Measurements from ENCODE around the gene ZBTB16.

ZBTB16 gene, protein sequence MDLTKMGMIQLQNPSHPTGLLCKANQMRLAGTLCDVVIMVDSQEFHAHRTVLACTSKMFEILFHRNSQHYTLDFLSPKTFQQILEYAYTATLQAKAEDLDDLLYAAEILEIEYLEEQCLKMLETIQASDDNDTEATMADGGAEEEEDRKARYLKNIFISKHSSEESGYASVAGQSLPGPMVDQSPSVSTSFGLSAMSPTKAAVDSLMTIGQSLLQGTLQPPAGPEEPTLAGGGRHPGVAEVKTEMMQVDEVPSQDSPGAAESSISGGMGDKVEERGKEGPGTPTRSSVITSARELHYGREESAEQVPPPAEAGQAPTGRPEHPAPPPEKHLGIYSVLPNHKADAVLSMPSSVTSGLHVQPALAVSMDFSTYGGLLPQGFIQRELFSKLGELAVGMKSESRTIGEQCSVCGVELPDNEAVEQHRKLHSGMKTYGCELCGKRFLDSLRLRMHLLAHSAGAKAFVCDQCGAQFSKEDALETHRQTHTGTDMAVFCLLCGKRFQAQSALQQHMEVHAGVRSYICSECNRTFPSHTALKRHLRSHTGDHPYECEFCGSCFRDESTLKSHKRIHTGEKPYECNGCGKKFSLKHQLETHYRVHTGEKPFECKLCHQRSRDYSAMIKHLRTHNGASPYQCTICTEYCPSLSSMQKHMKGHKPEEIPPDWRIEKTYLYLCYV

DNA sequence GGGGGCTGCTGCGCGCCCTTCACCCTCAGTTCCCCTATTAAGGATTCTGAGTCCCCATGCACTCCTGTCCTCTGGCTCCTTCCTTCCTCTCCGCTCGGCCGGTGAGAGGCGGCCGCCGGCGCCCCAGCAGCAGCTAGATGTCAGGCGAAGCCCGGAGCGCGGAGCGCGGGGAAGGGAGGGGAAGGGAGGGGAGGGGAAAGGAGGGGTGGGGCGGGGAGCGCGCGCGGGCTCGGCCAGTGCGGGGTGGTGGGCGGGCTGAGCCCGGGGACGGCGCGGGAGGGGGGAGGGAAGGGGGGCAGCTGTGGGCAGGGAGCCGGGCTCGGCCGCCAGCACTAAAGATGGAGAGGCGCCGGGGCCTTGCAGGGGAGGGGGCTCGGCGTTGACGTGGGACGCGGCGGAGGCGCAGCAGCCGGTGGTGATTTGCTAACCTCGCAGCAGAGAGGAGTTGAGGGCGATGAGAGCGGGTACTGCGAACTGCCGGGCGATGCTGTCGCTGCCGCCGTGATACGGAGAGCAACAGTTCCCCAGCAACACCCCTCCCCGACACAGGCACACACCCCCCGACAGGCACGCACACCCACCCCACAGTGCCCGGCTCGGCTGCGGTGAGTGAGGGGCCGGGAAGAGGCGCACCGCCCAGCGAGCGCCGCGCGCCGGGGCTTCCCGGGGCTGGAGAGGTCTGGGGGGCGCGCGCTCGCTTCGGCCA is at the start of gene ZBTB16:
TSS of gene ZBTB16 (plus strand) at position 434 of the 706 bp plus-strand sequence. CDS start 3,590 bp downstream, outside the sequence.
- DNase-seq: no peak

DNA sequence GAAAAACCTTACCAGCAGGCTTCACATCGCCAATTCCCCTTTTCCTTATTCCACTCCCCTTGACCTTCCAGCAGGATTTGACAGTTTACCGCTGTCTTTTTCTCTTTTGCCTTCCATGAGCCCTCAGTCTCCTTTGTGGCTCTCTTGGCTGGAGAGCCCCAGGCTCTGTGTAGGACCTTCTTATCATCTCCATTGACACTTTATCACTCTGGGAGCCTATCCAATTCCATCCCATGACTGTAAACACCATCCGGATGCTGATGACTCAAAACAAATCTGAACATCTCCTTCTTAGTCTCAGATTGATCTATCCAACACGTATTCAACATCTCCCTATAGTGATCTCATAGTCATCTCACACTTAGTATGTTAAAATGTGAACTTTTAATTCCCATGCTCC is 48.6 kb upstream of the ZBTB16 start:
- DNase-seq: no peak

DNA sequence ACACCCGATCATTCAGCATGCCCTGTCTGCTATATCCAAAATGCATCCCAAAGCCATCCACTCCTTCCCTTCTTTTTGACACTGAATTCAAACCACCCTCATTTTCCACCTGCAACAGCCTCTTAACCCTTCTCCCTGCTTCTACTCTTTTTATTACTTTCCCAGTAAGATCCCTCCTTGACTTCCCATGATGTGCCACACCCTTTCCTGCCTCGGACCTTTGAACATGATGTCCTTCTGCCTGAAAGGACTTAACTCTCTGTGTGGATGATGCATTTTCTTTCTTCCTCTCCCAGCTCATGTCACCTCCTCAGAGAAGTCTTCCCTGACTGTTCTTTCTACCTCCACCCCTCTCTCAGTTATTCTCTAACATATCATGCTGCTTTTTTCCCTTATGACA is 48.1 kb upstream of the ZBTB16 start:
- DNase-seq: no peak

DNA sequence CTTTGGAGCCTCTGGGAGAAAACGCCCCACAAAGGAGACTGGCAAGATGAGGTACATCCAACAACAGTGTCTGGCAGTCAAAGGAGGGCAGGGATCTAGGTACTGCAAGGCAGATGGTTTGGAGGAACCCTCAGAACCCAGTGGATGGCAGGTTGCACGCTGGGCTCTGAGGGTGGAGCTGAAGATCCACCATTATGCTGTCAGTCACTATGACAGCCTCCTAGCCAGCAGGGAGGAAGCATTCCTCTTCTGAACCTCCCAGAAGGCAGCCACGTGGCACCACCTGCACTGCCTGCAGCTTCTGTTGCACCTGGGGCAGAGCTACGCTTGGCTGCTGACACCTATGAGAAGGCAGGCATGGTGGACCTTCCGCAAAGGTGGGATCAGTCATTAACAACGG is 44.4 kb upstream of the ZBTB16 start:
- DNase-seq: no peak

DNA sequence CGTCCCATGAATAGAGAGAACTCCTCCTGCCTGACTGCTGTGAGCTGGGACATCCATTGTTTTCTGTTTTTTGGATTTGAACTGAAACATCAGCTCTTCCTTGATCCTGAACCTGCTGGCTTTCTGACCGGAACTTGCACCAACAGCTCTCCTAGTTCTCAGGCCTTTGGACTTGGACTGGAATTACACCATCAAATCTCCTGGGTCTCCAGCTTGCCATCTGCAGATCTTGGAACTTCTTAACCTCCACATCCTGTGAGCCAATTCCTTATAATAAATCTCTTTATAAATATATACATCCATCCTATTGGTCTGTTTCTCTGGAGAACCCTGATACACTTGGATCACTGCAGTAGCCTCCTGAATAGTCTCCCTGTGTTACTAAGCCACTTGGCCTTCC is 42.5 kb upstream of the ZBTB16 start:
- DNase-seq: no peak

DNA sequence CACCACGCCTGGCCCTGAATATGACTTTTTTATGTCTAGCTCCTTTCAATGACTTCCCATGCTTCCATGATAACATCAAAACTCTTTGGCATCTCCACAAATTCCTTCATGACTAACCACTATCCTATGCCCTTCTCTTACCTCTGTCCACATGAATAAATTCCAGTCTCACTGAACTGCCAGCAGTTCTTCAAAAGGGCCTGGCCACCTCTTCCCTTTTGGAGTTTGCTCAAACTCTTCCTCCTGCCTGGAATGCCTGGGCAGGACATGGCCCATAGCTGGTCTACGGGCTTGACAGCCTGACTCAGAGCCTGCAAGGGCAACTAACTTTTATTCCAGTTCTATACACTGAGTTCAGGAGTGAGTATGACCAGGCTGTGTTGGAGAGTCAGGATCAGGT is 41.8 kb upstream of the ZBTB16 start:
- peak; percentile 10 for DNase-seq

DNA sequence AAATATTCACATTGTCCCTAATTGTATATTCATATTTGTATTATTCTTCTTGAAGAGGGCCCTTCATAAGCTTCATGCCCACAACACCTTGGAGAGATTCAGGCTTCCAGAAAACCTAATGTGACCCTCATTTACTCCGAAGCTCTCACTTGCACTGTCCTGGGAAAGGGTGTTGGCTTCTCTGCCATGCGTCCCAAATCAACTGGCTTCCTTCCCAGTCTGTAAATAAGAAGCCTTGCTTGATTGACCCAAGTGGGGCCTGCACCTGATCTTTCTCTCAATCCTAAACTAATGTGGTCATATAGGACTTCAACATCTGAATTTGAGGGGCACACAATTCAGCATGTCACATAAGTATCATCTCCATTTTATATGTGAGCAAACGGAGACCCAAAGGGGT is 40.5 kb upstream of the ZBTB16 start:
- no peak for DNase-seq

DNA sequence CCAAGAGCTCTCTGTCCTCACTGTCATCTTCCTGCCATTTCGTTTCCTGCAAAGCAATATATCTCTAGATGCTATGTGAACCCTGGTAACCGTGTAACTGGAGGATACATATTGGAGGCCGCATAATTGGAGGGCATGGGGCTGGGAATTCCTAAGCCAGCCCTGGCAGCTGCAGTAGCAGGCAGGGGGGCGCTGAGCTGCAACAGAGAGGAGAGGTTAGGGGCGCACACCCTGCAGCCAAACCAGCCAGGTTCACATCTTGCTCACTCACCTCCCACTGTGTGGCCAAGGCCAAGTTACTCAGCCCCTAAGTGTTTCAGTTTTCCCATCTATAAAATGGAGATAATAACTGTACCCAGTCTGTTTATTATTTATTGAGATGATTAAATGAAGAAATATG is 39.9 kb upstream of the ZBTB16 start:
- DNase-seq: no peak

DNA sequence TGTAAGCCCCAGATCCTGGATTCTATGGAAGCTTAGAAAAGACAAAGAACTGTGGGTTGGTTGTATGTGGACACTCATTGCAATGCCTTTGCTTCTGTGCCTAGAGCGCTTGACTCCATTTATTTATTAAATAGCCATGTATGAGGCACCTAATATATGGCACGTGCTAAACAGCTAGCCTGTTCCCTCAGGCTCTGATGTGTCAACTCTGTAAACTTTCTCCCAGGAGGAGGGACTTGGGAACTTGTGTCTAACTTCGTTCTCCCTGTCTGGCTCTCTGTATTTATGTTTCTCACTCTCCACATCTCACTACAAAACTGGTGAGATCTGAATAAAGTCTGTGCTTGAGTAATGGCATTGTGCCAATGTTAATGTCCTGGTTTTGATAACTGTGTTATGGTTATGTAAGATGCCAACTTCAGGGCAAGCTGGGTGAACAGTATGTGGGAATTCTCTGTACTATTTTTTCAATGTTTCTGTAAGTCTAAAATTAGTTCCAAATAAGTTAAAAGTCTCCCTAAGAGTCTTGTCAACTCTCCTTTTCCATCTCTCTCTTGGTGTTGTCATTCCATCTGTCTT is 34.1 kb upstream of the ZBTB16 start:
- no peak for DNase-seq

DNA sequence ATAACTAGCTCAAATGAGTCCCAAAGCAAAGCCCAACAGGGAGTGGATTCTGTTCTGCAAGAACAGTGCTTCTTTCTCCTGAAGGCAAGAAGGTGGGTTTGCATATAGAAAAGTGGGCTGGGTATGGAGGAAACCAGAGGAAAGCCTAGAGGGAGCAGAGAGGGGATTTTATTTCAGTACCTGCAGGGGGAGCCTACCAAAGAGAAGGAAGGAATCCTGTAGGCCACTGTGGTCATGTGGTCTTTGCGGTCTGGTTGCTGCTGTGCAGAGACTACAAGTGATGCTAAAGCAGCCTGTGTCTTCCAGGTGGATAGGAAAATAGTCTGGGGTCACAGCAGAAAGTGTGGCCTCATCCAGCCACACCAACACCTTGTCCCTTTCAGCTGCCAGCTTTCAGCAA is 33.2 kb upstream of the ZBTB16 start:
- peak; percentile 11 for DNase-seq

DNA sequence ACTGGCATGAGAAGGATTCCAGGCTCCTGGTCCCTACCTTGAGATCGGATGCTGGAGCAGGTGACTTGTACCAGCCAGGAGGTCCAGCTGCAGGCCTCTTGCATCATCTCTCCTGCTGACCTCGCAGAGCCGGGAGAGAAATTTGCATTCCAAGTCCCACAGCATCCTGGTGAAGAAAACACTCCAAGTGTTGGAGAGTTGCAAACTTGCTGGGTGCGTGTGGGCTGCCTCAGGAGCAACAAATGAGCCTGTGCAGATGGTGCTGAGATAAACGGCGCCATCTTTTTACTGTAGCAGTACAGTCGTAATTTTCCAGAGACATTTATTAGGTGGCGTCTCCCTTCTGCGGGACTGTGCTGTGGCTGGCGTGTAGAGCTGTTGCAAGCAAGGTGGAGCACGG is 32.1 kb upstream of the ZBTB16 start:
- DNase-seq: no peak

DNA sequence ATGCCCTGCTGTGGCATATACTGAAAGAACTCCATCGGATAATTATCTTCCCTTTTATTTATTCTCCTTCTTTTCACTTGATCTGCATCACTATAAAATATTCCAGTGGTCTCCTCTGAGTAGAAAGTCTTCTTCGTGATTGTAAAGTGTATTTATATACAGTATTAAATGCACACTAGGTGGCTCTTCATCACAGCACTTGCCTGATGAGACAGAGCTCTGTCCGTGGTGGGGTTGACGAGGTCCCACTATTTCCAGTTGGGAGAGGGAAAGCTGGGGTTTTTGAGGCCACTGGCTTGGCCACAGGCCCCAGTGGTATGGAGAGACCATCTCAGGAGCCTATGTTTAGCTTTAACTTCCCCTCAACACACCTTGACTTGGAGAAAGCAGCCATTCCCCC is 31.6 kb upstream of the ZBTB16 start:
- no peak for DNase-seq

DNA sequence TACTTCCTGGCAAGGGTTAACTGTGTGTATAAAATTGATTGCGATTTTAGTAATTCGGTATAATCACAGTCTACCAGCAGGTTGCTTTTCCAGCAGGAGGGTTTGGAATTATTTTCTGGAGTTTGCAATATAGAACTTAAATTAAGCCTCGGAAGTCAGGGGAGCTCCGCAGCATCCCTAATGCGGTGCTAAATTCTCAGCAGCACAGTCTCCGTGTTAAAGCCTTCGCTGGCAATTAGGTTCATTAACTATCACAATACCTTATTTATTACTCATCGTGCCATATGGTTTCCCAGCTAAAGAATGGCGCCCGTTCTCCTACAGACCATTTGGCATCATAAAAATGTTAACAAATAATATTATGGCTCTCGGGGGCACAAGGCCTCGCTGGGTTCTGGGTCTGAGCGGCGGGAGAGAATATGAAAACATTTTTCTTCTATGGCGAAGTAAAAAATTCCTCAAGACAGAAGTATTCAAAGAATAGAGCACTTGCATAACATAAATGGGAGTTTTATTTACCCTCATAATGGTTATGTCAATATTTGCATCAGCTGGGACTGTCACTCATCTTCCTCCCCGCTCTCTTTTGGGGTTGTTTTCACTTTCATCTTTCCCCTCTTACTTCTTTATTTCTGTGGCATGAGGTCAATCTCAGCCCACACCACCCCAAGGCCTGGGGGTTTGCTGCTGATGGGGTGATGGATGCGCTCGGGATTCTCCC is 28.1 kb upstream of the ZBTB16 start:
- no peak for DNase-seq

DNA sequence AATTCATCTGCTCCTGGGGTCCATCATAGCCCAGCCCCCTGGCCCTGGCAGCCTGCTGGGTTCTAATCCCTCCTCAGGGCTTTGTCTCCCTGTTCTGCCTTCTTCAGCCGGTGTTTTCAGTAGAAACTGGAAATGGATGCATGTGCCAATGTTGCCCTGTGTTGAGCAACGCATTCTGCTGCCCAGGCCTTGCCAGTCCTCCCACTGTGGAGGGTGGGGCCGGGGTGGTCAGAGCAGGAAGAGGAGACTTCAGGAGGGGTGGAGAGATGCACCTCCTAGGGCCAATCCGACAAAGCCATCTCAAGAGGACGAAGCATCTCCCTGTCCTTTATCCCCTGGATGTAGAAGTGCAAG is 27.6 kb upstream of the ZBTB16 start:
- no peak for DNase-seq

DNA sequence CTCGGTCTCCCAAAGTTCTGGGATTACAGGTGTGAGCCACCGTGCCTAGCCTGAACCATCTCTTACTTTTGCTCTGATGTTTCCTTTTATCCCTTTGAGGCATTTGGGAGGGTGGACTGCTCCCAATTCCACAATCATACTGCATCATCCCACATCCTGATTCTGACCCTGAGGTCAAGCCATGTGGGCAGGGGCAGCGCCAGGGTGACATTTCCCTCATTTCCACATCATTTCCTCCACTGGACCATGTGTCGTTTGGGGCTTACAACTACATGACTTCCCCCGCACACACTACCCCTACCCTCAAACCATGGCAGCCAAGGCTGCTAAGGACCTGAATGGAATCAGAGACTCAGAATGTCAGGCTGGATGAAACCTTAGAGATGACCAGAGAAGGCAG is 26.4 kb upstream of the ZBTB16 start:
- no peak for DNase-seq

DNA sequence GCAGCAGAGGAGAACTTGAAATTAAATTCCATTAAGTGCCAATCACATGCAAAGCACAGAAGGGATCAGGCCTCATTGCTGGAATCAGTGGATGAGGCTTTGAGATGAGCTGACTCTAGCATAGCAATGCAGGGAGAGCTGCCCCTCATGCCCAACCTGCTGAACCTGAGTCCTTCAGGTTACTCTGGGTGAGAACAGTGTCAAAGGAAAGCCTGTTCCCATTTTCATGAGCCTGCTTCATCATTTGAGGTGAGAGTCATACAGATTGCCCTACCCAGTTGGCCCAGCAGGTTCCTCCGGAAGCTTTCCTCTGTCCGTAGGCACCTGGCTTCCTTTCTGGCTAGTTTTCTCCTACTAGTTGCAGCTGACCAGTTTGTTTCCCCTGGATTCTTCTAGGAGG is 25.9 kb upstream of the ZBTB16 start:
- no peak for DNase-seq

DNA sequence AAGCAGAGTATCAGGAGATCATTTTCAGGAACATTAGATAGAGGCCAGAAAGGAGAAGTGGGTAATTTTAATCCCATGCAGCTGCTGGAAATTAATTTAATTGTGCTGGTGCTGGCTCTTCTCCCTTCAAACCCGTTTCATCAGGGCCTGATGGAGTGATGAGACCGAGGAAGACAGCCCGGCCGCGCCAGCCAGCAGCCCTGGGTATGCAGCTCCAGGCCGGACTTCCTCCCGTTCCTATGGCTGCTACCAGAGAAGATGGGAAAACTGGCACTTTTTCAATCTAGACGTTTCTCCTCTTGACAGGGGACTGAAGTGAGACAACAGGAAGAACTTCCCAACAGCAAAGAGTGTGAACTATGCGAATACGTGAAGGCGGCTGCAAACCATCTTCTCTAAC is 24.6 kb upstream of the ZBTB16 start:
- no peak for DNase-seq

DNA sequence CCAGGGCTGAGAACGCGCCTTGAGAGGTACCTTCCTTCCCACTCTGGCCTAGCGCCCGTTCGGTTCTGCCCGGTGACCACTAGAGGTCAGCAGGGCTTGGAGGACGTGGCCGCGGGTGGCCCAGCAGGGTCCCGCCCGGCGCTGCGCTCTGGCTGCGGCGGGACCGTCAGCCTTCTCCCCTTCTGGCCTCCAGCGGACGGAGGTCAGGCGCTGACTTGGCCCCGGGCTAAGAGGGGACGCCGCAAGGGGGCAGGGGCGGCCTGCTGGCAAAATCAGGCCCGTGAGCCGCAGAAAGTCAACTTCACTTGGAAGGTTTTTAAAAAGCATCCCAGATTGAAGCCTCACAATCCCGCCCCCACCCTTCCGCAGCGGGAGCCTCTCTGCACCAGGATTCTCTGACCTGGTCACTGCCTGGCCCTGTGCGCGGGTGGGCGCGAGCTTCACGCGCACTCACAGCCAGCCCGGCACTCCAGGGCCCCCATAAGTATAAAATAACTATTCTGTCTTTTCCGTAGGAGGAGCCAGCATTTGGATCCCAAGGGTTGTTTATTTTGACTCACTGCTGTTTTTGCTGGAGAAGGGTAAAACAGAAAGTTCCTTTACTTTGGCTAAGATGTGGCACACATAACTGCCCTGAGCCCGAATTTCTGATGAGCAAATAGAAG is 23.2 kb upstream of the ZBTB16 start:
- DNase-seq: peak; percentile 57

DNA sequence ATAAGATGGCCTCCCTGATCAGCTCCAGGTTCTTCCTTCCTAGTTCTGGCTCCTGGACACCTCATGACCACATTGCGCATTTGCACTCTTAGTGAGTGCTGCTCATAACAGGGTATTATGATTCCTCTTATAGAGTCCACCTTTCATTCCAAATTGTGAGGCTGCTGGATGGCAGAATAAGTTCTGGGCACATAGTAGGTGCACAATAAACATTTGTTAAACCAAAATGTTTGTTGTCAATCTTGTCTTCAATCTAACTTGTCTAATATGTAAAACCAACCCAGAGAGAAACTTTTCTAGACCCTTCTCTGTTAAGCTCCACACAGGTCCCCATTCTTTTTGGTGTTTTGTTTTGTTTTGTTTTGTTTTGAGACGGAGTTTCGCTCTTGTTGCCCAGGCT is 22.6 kb upstream of the ZBTB16 start:
- DNase-seq: no peak

DNA sequence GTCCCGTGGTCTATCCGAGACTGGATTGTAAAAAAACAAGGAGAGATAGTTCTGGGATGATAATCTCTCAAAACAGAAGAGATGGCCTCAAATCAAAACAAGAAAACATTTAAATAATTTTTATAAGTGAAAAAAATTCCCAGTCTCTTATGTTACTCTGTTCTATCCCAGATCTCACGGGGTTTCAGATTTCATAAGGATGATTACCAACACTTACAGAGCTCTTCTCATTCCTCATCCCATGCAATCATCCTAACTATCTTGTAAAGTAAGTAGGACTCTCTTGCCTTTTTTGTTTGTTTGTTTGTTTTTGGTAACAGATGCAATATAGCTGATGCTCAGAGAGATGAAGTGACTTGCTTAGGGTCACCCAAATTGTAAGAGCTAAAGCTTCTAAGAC is 20.0 kb upstream of the ZBTB16 start:
- no peak for DNase-seq

DNA sequence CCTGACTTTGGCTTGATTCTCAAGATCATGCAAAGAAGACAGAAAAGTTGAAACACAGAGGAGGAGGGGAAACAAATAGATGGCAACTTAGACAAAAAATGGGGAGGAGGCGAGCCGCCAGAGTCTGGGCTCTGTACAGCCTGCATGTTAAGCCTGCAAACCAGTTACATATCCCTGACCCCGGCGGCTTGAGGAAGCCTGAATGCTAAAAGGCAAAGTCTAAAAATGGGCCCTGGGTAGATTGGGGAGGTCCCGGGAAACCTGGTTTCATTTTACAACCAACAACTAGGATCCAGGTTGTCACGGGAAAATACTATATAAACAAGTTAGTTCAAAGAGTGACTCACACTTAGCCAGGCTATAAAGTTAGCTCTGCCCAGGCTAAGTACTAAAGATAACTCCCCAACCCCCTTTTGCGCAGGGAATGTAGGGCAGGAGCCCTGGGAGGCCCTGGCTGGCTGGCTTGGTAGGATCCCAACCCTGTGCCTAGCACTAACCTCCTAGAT is 18.8 kb upstream of the ZBTB16 start:
- peak; percentile 26 for DNase-seq

DNA sequence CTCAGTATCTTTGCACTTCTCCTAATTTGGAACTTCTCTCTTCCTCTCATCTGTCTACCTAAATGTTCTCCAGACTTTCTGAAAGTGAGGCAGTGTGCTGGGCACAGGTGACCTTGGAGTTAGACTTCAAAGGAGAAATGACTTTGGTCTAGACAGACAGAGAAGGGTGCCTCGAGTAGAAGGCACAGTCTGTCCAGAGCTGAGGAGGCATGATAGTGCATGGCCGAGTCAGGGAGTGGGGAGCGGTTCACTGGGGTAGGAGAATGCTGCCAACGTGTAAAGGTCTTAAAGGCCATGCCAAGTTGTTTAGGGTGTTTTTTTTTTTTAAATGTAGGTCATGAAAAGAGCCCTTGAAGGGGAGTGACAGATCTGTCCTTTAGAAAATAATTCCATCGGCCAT is 17.3 kb upstream of the ZBTB16 start:
- DNase-seq: no peak
